AG04449 (cell line): ENCODE measurements around the gene ERAP2.

Experiments used
- CTCF ChIA-PET: fragments of 350-600 bp; formaldehyde crosslinking; extraction: SDS; loops from one replicate; lab custom pipeline; 2021; ENCODE audit warnings: antibody characterized with exemption; lab: Yijun Ruan, JAX
- POLR2A ChIA-PET: fragments of 400-600, 350-600 bp; formaldehyde crosslinking; extraction: SDS; loops from one replicate; lab custom pipeline; 2020; ENCODE audit warnings: antibody characterized with exemption, inconsistent platforms; lab: Yijun Ruan, JAX
- DNase-seq: peaks from one replicate; pipeline ENCODE4 v3.0.0-alpha.2; 2010; ENCODE audit warnings: low read depth, low spot score
- H3K4me3 ChIP-seq: 2 replicates; pipeline ENCODE4 v1.5.1; 2011; ENCODE audit warnings: low read depth, mild to moderate bottlenecking, control low read depth, low read length
- CTCF ChIP-seq: IDR thresholded peaks from one replicate; pipeline ENCODE4 v1.5.1; 2011; ENCODE audit warnings: mild to moderate bottlenecking, moderate library complexity, low read length, control low read depth, inconsistent platforms; ENCODE audit not compliant: insufficient read depth; ENCODE audit errors: missing control alignments

ERAP2 gene

GRCh38 chr5:96868603-96869371, 7.5 kb upstream of the ERAP2 start:
- peak; percentile 92 for TF ChIP-seq CTCF
- DNase-seq: peak; percentile 42
- POLR2A ChIA-PET: interaction anchor here (0.7 kb wide), 1 partner anchor 67 kb away, joined by 3 read pairs; the partner anchor contains the start of gene LNPEP
- H3K4me3 ChIP-seq: no peak overlapping the region
- CTCF ChIA-PET: interaction anchor here (0.7 to 11.4 kb wide), 56 partner anchors 10 to 1960 kb away, joined by 3 to 194 read pairs (median 4); partner anchors contain the start of genes LIX1 and LNPEP

GRCh38 chr5:96869372-96869641, 7.0 kb upstream of the ERAP2 start:
- no peak overlapping the region for H3K4me3 ChIP-seq
- no peak for DNase-seq
- CTCF ChIA-PET: interaction anchor here (0.7 to 11.4 kb wide), 55 partner anchors 9 to 1959 kb away, joined by 3 to 194 read pairs (median 4); partner anchors contain the start of genes LIX1 and LNPEP
- POLR2A ChIA-PET: no interaction called here
- no peak for TF ChIP-seq CTCF

- POLR2A ChIA-PET: no interaction called here
- no peak for DNase-seq
- H3K4me3 ChIP-seq: no peak overlapping the region
- CTCF ChIA-PET: interaction anchor here (0.6 to 11.4 kb wide), 24 partner anchors 8 to 1958 kb away, joined by 3 to 194 read pairs (median 8); partner anchors contain the start of genes LIX1 and LNPEP
- TF ChIP-seq CTCF: no peak
These were observed 5.9 kb upstream of the ERAP2 start for GRCh38 chr5:96870094-96871026.

- DNase-seq: no peak
- CTCF ChIA-PET: interaction anchor here (1.0 to 11.4 kb wide), 7 partner anchors 12 to 292 kb away, joined by 3 to 194 read pairs (median 4); no protein-coding TSS in a partner anchor
- POLR2A ChIA-PET: no interaction called here
- no peak overlapping the region for H3K4me3 ChIP-seq
- TF ChIP-seq CTCF: no peak
These were observed 5.3 kb upstream of the ERAP2 start for GRCh38 chr5:96871027-96871399.

- DNase-seq: no peak
- no peak for TF ChIP-seq CTCF
- ChIA-PET POLR2A (no interaction called here), CTCF (interaction anchor here (0.8 to 11.4 kb wide), 9 partner anchors 8 to 292 kb away, joined by 3 to 194 read pairs (median 3); partner anchors contain the start of gene LIX1)
- no peak overlapping the region for H3K4me3 ChIP-seq
These were observed 4.6 kb upstream of the ERAP2 start for GRCh38 chr5:96871686-96872085.

GRCh38 chr5:96873449-96873848, 2.9 kb upstream of the ERAP2 start:
- no peak for TF ChIP-seq CTCF
- no peak overlapping the region for H3K4me3 ChIP-seq
- DNase-seq: no peak
- ChIA-PET CTCF (interaction anchor here (0.8 to 1.5 kb wide), 2 partner anchors 124 to 269 kb away, joined by 3 to 4 read pairs; partner anchors contain the start of gene LIX1), POLR2A (no interaction called here)
